Activated T-helper 17 cell treated with anti-CD3 and anti-CD28 coated beads, Interleukin-2, amount 50 U/mL, for 72 hours (primary cell): ENCODE data around the gene PRRX2. TPM values are rescaled to one million over a fixed set of nuclear protein-coding genes. Genes with fewer than 3 reads are reported as not detected.
A peak's percentile ranks its signal among the peaks of the same experiment; 100 is the strongest.

Experiments
- ATAC-seq: fragments of 150-1000 bp; cut with Tn5 transposase; replicated peaks from 2 replicates; pipeline ENCODE4 v1.10.0; 2021; ENCODE audit warnings: mild to moderate bottlenecking, moderate library complexity
- H3K27ac Mint-ChIP-seq: one replicate; pipeline ENCODE4 v1.8.0; 2022; ENCODE audit warnings: mixed read lengths
- H3K27me3 Mint-ChIP-seq: one replicate; pipeline ENCODE4 v1.8.0; 2022; ENCODE audit warnings: mixed read lengths
- H3K36me3 Mint-ChIP-seq: one replicate; pipeline ENCODE4 v1.8.0; 2022; ENCODE audit warnings: low read depth, mild to moderate bottlenecking, mixed read lengths
- H3K4me1 Mint-ChIP-seq: one replicate; pipeline ENCODE4 v1.8.0; 2022; ENCODE audit warnings: mixed read lengths
- H3K4me3 Mint-ChIP-seq: one replicate; pipeline ENCODE4 v1.8.0; 2022; ENCODE audit warnings: mild to moderate bottlenecking, mixed read lengths
- H3K9me3 Mint-ChIP-seq: one replicate; pipeline ENCODE4 v1.8.0; 2022; ENCODE audit warnings: mixed read lengths
- total RNA-seq, 2 donors: library from RNA; stranded (reverse); gene quantifications; one replicate each; pipeline ENCODE4 v1.2.3, GENCODE V29; 2022

Gene PRRX2
- total RNA-seq = under 1 TPM in 1 of 2 donors, not detected in 1; 0.32 TPM

GRCh38 chr9:129665389-129665775 is at the start of gene PRRX2:
Gene PRRX2 (plus strand): TSS chr9:129665647. CDS start chr9:129665868, 221 bp downstream.
- no peak within 1 kb of the TSS for H3K27ac Mint-ChIP-seq
- H3K36me3 Mint-ChIP-seq = no peaks in the 10 kb centered on the region
- H3K27me3 Mint-ChIP-seq = peaks cover 10% of the 10 kb centered on the region
- no peaks in the 10 kb centered on the region for H3K9me3 Mint-ChIP-seq
- no peaks in the 10 kb centered on the region for H3K4me1 Mint-ChIP-seq
- ATAC-seq = peak; percentile 59
- peak within 1 kb of the TSS; percentile 54 for H3K4me3 Mint-ChIP-seq

GRCh38 chr9:129617167-129617566 is 48.3 kb upstream of the PRRX2 start:
- peaks cover 4% of the 10 kb centered on the region for H3K4me1 Mint-ChIP-seq
- H3K27me3 Mint-ChIP-seq = peaks cover 17% of the 10 kb centered on the region
- H3K9me3 Mint-ChIP-seq = no peaks in the 10 kb centered on the region
- H3K36me3 Mint-ChIP-seq = no peaks in the 10 kb centered on the region
- ATAC-seq = peak; percentile 24
- no peak overlapping the region for H3K27ac Mint-ChIP-seq
- no peak overlapping the region for H3K4me3 Mint-ChIP-seq

GRCh38 chr9:129619787-129620668 is 45.4 kb upstream of the PRRX2 start:
- peaks cover 2% of the 10 kb centered on the region for H3K36me3 Mint-ChIP-seq
- H3K27ac Mint-ChIP-seq = no peak overlapping the region
- H3K4me1 Mint-ChIP-seq = peaks cover 9% of the 10 kb centered on the region
- ATAC-seq = no peak
- H3K4me3 Mint-ChIP-seq = peak overlapping the region; percentile 3
- no peaks in the 10 kb centered on the region for H3K9me3 Mint-ChIP-seq
- H3K27me3 Mint-ChIP-seq = peaks cover 17% of the 10 kb centered on the region

- Mint-ChIP-seq H3K4me3 (no peak within 1 kb of the TSS), H3K4me1 (peaks cover 9% of the 10 kb centered on the region), H3K27me3 (peaks cover 17% of the 10 kb centered on the region), H3K27ac (no peak within 1 kb of the TSS), H3K36me3 (peaks cover 6% of the 10 kb centered on the region), H3K9me3 (no peaks in the 10 kb centered on the region)
- ATAC-seq = no peak
Measured at GRCh38 chr9:129620669-129621295, 44.7 kb upstream of the PRRX2 start, which contains the start of gene C9orf50. Gene C9orf50 (minus strand): TSS chr9:129621101. CDS start chr9:129620574, 527 bp downstream.

- ATAC-seq = no peak
- H3K36me3 Mint-ChIP-seq = peaks cover 24% of the 10 kb centered on the region
- H3K27ac Mint-ChIP-seq = no peak overlapping the region
- H3K4me3 Mint-ChIP-seq = no peak overlapping the region
- H3K4me1 Mint-ChIP-seq = peaks cover 19% of the 10 kb centered on the region
- peaks cover 14% of the 10 kb centered on the region for H3K27me3 Mint-ChIP-seq
- no peaks in the 10 kb centered on the region for H3K9me3 Mint-ChIP-seq
Measured at GRCh38 chr9:129623331-129623730, 42.1 kb upstream of the PRRX2 start.

GRCh38 chr9:129624168-129624759 is 41.2 kb upstream of the PRRX2 start:
- H3K36me3 Mint-ChIP-seq = peaks cover 33% of the 10 kb centered on the region
- peak; percentile 23 for ATAC-seq

GRCh38 chr9:129624947-129625346 is 40.5 kb upstream of the PRRX2 start:
- Mint-ChIP-seq H3K27me3 (peaks cover 6% of the 10 kb centered on the region), H3K4me3 (peak overlapping the region; percentile 89), H3K27ac (peak overlapping the region; percentile 87), H3K4me1 (peaks cover 23% of the 10 kb centered on the region), H3K36me3 (peaks cover 40% of the 10 kb centered on the region), H3K9me3 (no peaks in the 10 kb centered on the region)
- peak; percentile 37 for ATAC-seq

More at GRCh38 chr9:129624168-129624759, 41.2 kb upstream of the PRRX2 start:
- Mint-ChIP-seq H3K27me3 (peaks cover 7% of the 10 kb centered on the region), H3K4me1 (peaks cover 20% of the 10 kb centered on the region), H3K4me3 (peak overlapping the region; percentile 89), H3K9me3 (no peaks in the 10 kb centered on the region), H3K27ac (peak overlapping the region; percentile 72)

- Mint-ChIP-seq H3K27ac (peak within 1 kb of the TSS; percentile 87), H3K27me3 (peaks cover 3% of the 10 kb centered on the region), H3K4me1 (peaks cover 28% of the 10 kb centered on the region), H3K9me3 (no peaks in the 10 kb centered on the region), H3K36me3 (peaks cover 45% of the 10 kb centered on the region), H3K4me3 (peak within 1 kb of the TSS; percentile 89)
- peak; percentile 88 for ATAC-seq
Measured at GRCh38 chr9:129626079-129626624, 39.3 kb upstream of the PRRX2 start, which contains the start of gene NTMT1. Gene NTMT1 (plus strand): TSS chr9:129626163. CDS start chr9:129632704, 6,541 bp downstream.

GRCh38 chr9:129626625-129627284 is 38.7 kb upstream of the PRRX2 start:
- Mint-ChIP-seq H3K4me3 (peak overlapping the region; percentile 89), H3K27me3 (no peaks in the 10 kb centered on the region), H3K36me3 (peaks cover 51% of the 10 kb centered on the region), H3K4me1 (peaks cover 34% of the 10 kb centered on the region), H3K9me3 (no peaks in the 10 kb centered on the region), H3K27ac (peak overlapping the region; percentile 85)
- ATAC-seq = peak; percentile 30

- Mint-ChIP-seq H3K36me3 (peaks cover 62% of the 10 kb centered on the region), H3K27ac (peak overlapping the region; percentile 85), H3K4me3 (peak overlapping the region; percentile 89), H3K4me1 (peaks cover 36% of the 10 kb centered on the region), H3K27me3 (no peaks in the 10 kb centered on the region), H3K9me3 (no peaks in the 10 kb centered on the region)
- no peak for ATAC-seq
Measured at GRCh38 chr9:129627556-129628440, 37.6 kb upstream of the PRRX2 start.

- H3K36me3 Mint-ChIP-seq = peaks cover 71% of the 10 kb centered on the region
- ATAC-seq = no peak
- H3K27ac Mint-ChIP-seq = peak overlapping the region; percentile 30
- H3K4me3 Mint-ChIP-seq = peak overlapping the region; percentile 89
- H3K27me3 Mint-ChIP-seq = no peaks in the 10 kb centered on the region
- H3K9me3 Mint-ChIP-seq = no peaks in the 10 kb centered on the region
- peaks cover 36% of the 10 kb centered on the region for H3K4me1 Mint-ChIP-seq
Measured at GRCh38 chr9:129628709-129629108, 36.7 kb upstream of the PRRX2 start.

GRCh38 chr9:129629251-129629820 is 36.1 kb upstream of the PRRX2 start:
- peak overlapping the region; percentile 38 for H3K27ac Mint-ChIP-seq
- peaks cover 76% of the 10 kb centered on the region for H3K36me3 Mint-ChIP-seq
- peaks cover 32% of the 10 kb centered on the region for H3K4me1 Mint-ChIP-seq
- no peaks in the 10 kb centered on the region for H3K27me3 Mint-ChIP-seq
- no peak for ATAC-seq
- H3K9me3 Mint-ChIP-seq = no peaks in the 10 kb centered on the region
- no peak overlapping the region for H3K4me3 Mint-ChIP-seq
